CD1c-positive myeloid dendritic cell (primary cell): ENCODE measurements around the gene MEX3A.
"Not testable (repeated sequence)": the region's sequence is repeated elsewhere in the genome, so short reads cannot be mapped to it uniquely, and the experiment has no call there.

Experiments
- DNase-seq: peaks from one replicate; pipeline ENCODE4 v3.0.0-alpha.2; 2016; ENCODE audit errors: extremely low spot score

Gene MEX3A

DNA sequence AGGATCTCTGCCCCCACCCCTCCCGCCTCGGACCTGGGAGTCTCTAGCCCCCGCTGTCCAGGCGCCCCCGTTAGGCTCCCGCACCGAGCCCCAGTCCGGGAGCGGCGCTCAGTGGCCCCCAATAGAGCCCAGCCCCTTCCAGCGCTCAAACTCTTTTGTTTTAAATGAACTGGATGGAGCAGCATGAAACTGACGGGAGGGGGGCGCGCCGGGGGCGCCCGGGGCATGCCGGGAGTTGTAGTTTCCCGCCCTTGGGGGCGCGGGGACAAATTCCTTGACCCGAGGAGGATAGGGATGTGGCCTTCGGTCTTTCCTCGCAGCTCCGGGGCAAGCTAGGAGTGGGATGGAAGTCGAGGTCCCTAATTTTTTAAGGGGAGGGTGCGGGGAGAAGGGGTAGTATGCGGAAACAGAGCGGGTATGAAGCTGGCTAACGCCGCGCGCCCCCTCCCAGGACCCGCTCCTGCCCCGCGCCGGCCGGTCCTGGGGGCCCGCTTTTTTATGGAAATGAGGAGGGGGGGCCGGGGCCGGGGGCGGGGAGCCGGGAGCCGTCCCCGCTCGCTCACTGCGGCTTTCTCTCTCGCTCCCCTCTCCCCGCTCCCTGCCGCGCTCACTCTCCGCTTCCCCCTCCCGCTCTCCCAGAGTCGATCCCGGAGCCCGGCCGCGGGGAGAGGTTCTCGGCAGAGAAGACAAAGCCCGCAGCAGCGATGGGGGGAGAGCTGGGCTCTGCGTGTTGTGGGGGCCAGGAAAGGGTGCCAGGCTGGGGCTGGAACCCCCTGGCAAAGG is at the start of gene MEX3A:
Gene MEX3A, minus strand, starts transcription at position 157 of the 783 bp plus-strand sequence. CDS start 467 bp downstream, outside the sequence.
- peak; percentile 62 for DNase-seq

GRCh38 chr1:156130578-156130942 is 48.3 kb upstream of the MEX3A start:
- no peak for DNase-seq

DNA sequence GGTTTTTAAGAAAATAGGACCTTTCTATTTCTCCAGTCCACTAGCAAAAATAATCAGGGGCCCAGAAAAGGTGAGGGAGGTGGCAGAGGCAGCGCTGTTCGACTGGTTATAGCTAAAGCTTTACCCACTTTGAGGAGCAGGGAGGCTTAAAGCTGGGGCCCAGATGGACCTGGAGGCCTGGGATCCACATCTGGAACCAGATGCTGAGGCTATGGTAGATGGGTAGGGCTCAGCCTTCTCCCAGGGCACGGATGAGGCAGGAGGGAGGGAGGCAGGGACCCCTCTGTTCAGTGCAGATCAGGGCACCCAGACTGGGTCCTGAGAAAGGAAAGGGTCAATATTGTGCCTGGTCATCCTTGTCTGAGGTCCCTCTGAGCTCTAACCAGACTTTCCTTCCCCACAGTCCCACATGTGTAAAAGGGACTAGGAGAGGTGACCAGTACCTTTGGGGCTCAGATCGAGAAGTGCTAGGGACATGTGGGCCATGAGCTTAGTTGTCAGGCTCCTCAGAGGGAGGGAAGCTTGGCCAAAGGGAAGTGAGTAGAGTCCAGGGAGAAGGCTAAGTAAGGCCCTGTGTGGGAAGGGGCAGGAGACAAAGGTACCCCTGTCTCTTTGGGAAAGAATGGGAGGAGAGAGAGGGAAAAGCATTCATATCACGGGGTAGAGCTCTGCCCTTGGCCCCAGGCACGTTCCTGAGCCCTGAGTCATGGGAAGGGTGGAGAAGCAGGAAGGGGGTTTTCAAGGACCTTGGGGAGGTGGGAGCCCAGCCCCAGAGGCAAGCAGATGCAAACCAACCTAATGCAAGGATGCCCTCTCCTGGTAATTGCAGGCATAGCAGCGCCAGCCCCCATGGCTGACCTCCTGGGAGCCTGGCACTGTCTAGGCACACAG is 47.7 kb upstream of the MEX3A start:
- DNase-seq, result peak; percentile 82

GRCh38 chr1:156128654-156129597 is 46.7 kb upstream of the MEX3A start:
- peak; percentile 77 for DNase-seq

DNA sequence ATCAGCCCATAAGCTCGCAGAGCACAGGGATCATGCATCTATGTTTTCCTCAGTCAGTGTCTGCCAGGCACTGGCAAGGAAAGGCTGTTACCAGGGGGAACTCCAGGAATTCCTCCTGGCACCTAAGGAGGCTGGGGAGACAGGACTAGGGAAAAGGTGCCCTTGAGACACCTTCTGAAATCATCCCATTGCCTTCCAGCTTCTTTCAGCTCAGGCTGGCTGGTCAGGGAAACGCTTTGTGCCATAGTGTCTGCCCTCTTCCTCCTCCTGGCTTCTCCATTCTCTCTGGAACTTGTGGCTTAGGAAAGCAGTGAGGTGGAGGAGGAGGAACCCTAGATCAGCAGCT is 46.0 kb upstream of the MEX3A start:
- DNase-seq, result no peak

GRCh38 chr1:156126630-156127534 is 44.6 kb upstream of the MEX3A start:
- peak; percentile 95 for DNase-seq

DNA sequence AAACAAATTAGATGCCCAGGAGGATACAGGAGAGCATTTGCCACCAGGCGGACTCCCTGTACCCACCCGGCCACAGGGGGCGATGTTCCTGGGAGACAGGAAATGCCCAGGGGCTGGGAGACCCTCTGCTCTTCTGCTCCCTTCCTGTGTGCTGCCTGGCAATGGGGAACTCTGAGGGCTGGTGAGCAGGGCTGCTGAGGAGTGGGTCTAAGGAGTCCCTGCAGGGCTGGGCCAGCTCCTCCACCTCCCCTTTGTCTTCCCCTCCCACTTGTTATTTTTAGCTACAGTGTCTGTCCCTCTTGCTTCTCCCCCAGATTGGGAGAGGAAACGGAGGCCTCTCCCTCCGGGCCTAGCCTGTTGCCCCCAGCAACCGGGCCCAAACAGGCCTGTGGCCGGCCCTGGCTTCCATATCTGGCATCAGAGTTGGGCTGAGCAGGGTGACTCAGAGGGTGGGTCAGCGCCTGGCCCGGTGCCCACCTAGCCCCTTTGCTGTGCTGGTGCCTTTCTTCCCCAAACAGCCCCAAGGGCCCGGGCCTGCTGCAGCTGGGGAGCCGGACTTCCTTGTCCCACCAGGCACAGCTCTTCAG is 43.9 kb upstream of the MEX3A start:
- DNase-seq, result peak; percentile 96

DNA sequence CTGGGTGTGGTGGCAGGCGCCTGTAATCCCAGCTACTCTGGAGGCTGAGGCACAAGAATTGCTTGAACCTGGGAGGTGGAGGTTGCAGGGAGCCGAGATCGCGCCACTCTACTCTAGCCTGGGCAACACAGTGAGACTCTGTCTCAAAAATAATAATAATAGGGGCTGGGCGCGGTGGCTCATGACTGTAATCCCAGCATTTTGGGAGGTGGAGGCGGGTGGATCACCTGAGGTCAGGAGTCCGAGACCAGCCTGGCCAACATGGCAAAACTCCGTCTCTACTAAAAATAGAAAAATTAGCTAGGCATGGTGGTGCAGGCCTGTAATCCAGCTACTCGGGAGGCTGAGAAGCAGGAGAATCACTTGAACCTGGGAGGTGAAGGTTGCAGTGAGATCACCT is 43.3 kb upstream of the MEX3A start:
- not testable (repeated sequence) for DNase-seq

DNA sequence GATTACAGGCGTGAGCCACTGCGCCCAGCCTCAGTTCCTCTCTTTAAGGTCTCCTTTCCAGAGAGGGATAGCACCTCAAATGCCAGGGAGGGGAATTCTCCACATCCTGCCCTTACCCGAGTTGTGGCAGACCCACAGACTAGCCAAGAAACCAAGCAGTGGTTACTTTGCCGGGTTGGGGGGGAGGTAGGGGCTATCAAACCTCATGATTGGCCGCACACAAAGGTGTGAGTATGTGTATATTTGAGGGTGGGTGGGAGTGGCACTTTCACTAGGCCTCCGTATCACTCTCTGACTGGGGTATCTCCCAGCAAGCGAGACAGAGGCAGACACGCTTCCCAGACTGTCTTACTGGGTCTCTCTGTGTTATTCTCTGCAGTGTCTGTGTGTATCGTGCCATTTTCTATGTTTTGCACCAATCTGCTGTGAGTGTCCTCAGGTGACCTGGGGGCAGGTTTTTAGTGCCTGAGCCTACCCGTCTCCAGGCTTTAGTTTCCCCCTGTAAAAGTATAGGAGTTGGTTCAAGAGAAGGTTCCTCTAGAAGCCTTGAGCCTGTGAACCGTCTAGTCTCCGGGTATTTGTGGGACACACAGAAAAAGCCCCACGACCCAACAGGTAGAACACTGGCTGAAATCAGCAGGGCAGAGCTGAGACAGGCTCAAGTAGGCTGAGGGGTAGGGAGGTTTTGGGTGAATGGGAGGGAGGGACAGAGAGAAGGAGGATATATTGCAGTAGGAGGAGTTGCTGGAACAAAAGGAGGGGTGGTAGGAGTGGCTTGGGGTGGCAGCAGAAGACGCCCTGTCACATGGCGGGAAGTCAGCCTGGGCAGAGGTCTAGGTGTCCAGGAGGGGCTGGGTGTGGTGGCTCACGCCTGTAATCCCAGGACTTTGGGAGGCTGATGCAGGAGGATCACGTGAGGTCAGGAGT is 42.6 kb upstream of the MEX3A start:
- peak; percentile 48 for DNase-seq

- DNase-seq, result peak; percentile 94
These were observed 41.3 kb upstream of the MEX3A start for GRCh38 chr1:156123356-156124196.

GRCh38 chr1:156122519-156123355 is 40.5 kb upstream of the MEX3A start:
- peak; percentile 64 for DNase-seq

GRCh38 chr1:156122086-156122485 is 39.8 kb upstream of the MEX3A start:
- no peak for DNase-seq

- DNase-seq, result no peak
These were observed 39.2 kb upstream of the MEX3A start for GRCh38 chr1:156121457-156121856.

GRCh38 chr1:156121005-156121404 is 38.7 kb upstream of the MEX3A start:
- DNase-seq, result not testable (repeated sequence)

DNA sequence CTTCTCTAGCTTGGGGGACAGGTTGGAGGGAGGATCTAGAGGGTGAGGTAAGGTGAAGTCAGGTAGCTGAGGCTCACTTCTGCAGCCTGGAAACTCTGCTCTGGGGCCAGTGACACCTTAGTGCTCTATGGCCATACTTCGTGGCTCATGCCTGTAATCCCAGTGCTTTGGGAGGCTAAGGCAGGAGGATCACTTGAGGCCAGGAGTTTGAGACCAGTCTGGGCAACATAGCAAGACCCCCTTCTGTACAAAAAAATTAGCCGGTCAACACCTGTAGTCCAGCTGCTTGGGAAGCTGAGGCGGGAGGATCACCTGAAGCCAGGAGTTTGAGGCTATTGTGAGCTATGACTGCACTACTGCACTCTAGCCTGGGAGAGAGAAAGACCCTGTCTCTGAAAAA is 38.1 kb upstream of the MEX3A start:
- DNase-seq, result no peak

DNA sequence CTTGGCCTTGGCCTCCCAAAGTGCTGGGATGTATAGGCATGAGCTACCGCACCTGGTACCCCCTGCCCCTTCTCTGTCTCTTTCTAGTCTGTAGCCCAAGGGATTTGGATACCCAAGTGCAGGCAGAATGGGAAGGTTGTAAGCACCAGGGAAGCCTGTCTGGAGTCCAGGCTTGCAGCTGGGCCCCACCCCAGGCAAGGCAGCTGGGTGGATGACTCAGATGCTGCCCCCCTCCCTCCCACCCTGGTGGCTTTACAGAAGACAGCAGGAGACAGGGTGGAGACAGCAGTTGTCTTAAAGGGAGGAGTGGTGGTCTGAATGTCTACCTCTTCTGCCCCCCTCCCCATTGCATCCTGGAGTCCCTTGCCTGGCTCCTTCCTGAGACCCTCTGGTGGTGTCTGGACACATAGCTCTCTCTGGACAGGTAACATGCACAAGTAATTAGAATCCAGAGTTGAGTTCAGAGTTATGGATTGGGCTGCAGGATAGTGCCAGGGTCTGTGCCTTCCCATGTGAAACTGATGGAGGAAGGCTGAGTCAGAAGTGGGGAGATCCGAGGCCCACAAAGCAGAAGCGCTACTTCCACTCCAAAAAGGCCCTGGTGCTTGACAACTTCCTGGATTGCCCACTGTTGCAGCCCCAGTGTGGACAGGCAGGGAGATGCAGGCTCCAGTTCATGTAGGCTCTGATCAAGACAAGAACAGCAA is 37.4 kb upstream of the MEX3A start:
- DNase-seq, result peak; percentile 90
